ENCODE results near the gene ENTR1.
"Not testable (repeated sequence)": the region's sequence is repeated elsewhere in the genome, so short reads cannot be mapped to it uniquely, and the experiment has no call there.

The ENTR1 gene

DNA sequence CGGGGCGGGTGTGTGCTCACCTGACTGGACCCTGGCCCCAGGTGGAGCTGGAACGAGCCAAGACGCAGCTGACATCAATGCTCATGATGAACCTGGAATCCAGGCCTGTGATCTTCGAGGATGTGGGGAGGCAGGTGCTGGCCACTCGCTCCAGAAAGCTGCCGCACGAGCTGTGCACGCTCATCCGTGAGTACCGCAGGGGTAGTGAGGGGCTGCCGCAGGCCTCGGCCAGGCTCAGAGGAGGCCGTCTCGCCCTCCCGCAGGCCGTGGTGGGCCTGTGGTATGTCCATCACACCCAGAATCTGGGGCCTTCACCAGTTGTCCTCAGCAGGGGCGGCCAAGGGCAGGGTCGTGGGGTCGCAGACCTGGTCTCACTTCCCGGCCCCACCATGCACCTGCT is 11.4 kb upstream of the ENTR1 start:
- no peak for DNase-seq (ENCODE audit: low read depth in 1 of 2, low spot score in 1 of 2)

DNA sequence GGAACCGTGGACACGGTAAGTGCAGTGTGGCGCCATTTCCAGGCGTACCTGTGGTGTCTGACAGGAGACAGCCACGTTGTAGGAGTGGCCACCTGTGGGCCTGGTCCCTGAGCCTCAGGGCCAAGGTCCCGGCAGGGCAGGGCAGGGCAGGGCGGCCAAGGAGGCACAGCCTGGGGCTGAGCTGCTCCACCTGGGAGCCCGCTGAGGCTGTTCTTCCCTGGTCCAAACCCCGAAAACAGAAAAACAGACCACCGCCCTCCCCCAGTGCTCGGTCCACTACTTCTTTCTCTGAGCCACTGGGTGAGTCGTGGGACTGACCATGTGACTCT is 8.6 kb upstream of the ENTR1 start:
- DNase-seq (ENCODE audit: low read depth in 1 of 2, low spot score in 1 of 2), result no peak

- DNase-seq (ENCODE audit: low read depth in 1 of 2, low spot score in 1 of 2), result no peak
These were observed 8.0 kb upstream of the ENTR1 start for GRCh38 chr9:136418182-136419091.

DNA sequence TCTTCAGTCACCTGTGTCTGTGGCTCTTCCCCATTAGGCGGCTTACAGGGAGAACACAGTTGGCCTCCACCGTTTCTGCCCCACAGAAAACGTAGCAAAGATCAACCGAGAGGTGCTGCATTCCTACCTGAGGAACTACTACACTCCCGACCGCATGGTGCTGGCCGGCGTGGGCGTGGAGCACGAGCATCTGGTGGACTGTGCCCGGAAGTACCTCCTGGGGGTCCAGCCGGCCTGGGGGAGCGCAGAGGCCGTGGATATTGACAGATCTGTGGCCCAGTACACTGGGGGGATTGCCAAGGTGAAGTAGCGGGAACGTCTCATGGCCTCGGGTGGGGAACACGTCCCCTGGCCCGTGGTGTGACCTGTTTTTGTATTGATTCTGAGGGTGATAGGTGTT is 6.5 kb upstream of the ENTR1 start:
- DNase-seq (ENCODE audit: low read depth in 1 of 2, low spot score in 1 of 2), result no peak

DNA sequence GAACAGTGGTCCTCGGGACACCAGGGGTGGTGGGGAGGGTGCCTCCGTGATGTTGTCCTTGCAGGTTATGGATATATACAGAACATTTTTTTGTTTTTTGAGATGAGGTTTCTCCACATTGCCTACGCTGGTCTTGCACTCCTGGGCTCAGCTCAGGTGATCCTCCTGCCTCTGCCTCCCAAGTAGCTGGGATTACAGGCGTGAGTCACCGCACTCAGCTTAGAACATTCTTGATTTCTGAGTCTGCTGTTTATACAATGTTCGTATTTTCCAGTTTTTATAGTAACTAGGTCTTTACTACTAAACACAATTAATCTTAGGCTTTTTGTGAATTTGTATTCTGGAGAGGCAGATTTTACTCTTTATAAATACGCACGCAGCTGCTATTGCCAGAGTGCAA is 6.0 kb upstream of the ENTR1 start:
- DNase-seq (ENCODE audit: low read depth in 1 of 2, low spot score in 1 of 2), result no peak

DNA sequence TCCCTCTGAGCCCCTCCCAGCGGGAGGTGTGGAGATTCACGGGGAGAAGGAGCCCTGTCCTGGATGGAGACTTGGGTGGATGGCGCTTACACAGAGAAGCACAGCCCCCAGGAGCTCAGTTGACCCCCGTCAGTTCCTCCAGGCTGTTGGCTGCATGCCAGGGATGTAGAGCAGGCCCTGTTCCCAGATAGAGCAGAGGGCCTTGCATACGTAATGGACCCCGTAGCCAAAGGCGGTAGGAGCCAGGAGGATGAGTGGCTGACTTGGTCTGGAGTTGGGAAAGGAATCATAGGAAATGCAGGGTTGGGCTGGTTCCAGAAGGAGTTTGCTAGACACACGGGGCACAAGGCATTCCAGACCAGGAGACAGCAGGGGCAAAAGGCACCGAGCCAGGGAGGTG is 2.5 kb upstream of the ENTR1 start:
- no peak for DNase-seq (ENCODE audit: low read depth in 1 of 2, low spot score in 1 of 2)

DNA sequence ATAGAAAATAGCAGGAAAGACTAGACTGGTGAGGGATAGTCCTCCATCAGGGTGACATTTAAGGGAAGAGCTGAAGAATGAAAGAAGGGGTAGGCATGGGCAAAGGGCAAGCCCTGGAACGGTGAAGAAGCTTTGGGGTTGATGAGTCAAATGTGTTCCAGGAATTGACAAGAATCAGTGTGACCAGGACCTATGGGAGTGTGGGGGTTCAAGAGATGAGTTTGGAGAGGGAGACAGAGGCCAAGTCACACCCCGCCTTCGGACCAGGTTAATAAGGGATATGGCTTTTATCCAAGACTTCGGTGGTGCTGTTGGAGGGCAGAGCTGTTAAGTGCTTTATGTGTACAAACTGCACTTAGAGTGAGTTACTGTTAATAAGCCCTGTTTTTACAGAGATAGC is 964 bp upstream of the ENTR1 start:
- no peak for DNase-seq (ENCODE audit: low read depth in 1 of 2, low spot score in 1 of 2)

DNA sequence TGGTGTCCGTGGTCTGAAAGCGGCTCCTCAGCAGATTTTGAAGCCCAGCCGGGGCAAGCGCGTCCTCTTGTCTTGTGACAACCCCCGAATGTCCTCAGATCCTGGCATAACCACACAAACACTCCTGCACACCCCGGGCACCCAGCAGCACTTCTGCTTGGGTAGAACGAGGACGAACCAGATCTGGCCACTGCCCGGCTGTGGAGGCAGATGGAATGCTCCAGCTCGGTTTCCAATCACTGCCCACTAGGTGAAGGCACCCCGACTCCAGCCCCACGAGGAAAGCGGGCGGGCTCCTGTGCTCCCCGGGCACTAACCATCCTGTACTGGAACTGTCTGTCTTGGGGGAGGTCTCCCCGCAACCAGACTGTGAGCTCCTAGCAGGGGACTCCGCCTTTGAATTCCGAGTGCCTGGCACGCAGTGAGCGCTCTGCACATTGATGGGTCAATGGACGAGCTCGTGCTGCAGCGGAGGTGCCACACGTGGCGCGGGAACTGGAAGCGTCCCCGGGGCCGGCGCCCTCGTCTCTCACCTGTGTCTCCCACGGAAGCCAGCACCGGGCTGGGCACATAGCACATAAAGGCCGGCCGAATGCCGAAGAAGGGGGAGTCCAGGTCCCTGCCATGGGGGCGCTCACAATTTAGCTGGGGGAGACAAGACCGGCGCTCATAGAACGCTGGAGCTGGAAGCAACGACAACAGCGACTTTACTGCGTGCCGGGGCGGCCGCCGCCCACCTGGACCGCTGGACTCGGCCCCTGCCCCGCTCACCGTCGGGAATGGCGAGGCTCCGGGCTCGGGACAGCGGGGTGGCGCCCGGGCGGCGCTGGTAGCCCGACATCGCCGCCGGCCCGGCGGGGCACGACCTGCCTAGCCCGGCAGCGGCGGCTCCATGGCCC is 608 bp downstream of the ENTR1 start:
- DNase-seq (ENCODE audit: low read depth in 1 of 2, low spot score in 1 of 2), result peak in 1 of 2 donors; percentile 14

DNA sequence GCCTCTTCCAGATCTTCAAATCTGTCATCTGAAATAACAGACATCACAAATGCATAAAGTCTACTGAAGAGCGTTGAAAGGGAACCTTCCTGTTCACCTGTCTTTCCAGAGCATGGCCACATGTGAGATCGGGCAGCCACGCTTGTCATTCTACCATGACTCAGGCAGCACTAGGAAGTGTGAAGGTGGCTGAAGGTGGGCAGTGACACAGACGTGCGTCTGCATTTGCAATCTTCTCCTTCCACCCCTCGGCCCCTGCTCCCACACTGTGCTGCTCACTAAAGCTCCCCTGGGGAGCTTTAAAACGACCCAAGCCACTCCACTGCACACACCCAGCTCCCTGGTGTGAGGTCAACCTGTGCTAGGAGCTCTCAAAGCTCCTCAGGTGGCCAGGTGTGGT is 2.5 kb downstream of the ENTR1 start:
- no peak for DNase-seq (ENCODE audit: low read depth in 1 of 2, low spot score in 1 of 2)

GRCh38 chr9:136407061-136407460 is 3.4 kb downstream of the ENTR1 start:
- not testable (repeated sequence) for DNase-seq (ENCODE audit: low read depth in 1 of 2, low spot score in 1 of 2)

DNA sequence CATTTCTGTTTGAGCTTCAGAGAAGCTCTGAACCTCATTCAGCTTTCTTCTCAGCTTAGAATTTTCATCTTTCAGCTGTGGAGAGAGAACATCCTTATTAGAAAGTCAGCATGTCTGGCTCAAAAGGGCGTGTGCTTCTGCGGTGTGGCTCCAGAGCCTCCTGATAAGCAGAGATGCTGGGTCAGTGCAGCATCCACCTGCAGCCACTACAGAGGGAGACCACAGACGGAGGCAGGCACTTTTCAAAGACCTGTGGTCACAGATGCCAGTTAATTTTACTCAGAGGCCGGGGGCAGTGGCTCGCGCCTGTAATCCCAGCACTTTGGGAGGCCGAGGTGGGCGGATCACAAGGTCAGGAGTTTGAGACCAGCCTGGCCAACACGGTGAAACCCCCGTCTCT is 4.5 kb downstream of the ENTR1 start:
- DNase-seq (ENCODE audit: low read depth in 1 of 2, low spot score in 1 of 2), result not testable (repeated sequence)

- no peak for DNase-seq (ENCODE audit: low read depth in 1 of 2, low spot score in 1 of 2)
These were observed 4.9 kb downstream of the ENTR1 start for GRCh38 chr9:136405481-136405880.

DNA sequence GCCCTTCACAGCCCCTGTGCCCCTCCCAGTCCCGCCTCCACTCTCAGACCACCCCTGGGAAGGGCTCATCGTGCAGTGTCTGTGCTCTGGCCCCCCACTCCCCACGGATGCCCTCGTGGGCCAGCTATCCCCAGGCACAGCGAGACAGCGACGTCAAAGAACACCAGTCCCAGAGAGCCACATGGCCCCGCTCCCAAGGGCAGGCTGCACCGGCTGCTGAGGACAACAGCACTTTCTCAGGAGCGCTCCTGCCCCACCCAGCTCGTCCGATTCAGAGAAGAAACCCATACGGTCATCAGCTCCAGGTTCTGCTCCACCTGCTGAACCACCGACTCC is 5.6 kb downstream of the ENTR1 start:
- no peak for DNase-seq (ENCODE audit: low read depth in 1 of 2, low spot score in 1 of 2)

GRCh38 chr9:136403915-136404800 is 6.3 kb downstream of the ENTR1 start:
- DNase-seq (ENCODE audit: low read depth in 1 of 2, low spot score in 1 of 2), result no peak

DNA sequence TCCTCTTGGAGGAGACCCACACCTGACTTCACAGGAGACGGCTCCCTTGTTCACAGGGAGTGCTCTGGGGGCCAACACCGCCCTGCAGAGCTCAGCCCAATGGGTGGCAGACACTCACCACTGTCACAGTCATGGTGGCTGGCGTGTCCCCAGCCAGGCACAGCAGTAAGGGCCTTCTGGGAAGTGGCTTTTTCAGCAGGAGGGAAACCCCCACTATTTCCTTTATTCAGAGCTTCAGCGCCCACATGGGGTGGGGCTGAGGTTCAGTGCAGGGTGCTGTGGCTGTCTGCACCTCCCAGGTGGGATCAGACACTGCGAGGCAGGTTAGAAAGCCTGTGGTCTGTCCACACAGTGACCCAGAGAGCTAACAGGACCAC is 6.9 kb downstream of the ENTR1 start:
- DNase-seq (ENCODE audit: low read depth in 1 of 2, low spot score in 1 of 2), result peak; percentile 35 to 66

DNA sequence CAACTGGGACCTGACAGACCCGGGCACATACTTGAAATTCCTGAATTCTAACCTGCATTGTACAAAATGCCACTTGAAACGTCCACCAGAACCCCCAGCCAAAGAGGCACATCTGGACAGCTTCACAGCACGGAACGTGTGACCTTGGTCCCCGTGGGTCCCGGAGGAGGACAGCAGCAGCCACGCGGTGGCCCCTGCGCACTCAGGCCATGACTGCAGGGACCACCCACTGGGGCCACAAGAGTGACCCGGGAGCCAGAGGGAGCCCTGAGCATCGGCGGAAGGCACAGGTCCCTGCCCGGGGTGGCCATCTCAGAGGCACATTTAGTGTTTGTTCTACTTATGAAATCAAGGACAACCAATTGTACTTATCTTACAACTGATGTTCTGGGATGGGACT is 8.3 kb downstream of the ENTR1 start:
- no peak for DNase-seq (ENCODE audit: low read depth in 1 of 2, low spot score in 1 of 2)

DNA sequence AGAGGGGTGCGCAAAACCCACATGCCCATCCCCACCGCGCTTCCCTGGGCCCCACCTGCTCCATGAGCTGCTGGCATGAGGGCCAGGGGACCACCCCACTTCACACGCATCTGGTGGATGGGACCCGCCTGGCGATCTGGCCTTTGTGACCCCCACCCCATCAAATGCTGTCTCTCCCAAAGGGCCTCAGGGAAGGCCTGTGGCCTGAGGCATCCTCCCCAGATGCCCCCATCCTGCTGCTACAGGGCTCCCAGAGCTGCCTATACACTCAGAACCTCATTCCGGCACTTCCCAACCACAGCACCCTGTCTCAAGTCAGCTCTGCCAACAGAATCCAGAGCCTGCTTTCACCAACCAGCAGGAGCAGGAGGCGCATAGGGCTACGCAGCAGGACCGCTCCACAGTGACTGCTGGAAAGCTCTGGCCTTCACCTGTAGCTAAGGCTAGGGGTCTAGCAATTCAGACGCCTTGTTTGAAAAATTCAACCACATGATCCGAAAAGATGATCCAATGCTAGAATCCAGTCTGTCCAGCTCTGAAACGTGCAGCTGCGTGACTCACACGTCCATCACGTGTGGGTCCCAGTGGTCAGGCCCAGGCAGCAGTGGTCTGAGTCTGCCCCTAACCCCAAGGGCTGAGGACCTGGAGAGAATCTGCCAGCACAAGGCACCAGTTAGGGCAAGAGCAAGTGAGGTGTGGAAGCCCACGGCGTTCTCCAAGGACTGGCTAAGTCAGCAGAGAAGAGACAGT is 9.1 kb downstream of the ENTR1 start:
- no peak for DNase-seq (ENCODE audit: low read depth in 1 of 2, low spot score in 1 of 2)

DNA sequence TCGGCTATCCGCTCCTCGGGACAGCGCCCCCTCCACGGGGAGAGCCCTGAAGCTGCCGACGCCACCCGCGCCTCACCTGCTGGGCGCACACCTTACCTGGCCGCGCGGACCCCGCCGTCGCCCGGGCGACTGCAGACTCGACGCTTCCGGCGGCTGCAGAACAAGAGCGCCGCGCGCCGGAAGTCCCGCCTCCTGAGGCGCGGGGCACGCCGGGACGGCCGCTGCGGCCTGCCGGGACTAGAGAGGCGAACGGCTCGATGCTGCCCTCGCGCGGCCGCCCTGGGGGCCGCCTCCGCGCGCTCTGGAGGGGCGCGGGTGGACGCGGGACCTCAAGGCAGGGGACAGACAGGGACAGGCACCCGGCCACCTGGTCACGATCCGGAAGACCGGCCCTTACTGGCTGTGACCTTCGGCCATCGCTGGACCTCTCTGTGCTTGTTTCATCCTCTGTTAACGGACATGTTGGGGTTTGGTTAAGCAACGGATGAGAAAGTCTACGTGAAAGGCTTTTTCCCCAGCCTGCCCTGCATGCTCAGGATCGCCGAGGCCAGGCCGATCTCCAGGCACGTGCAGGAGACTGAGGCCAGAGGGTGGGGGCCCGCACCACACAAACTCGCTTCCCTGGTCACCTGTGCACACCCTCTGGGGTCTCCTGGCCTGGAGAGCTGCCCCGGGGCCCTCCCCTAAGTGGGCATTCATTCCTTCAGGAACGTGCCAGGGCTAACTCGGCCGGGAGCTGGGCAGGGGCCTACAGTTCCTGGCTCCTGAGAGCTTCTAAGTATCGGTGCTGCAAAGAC is 10.2 kb downstream of the ENTR1 start, which contains the start of gene SNAPC4:
SNAPC4 (minus strand) TSS at position 133 of the 797 bp plus-strand sequence. CDS start 1,742 bp downstream, outside the sequence.
- DNase-seq (ENCODE audit: low read depth in 1 of 2, low spot score in 1 of 2), result peak; percentile 73 to 83

GRCh38 chr9:136399176-136400037 is 11.0 kb downstream of the ENTR1 start:
- DNase-seq (ENCODE audit: low read depth in 1 of 2, low spot score in 1 of 2), result peak in 1 of 2 donors; percentile 25
